HPDE6-E6E7 (cell line): ENCODE results near the gene SDK1.
"Not testable (repeated sequence)": the region's sequence is repeated elsewhere in the genome, so short reads cannot be mapped to it uniquely, and the experiment has no call there.

ENCODE experiments used
- DNase-seq: peaks from one replicate; pipeline ENCODE4 v3.0.0; 2011; ENCODE audit warnings: missing footprints; ENCODE audit errors: extremely low spot score

SDK1 gene

GRCh38 chr7:4220011-4220410 is 919.0 kb downstream of the SDK1 start:
- DNase-seq: no peak

- no peak for DNase-seq
Observed at GRCh38 chr7:4221043-4221442, 920.0 kb downstream of the SDK1 start.

GRCh38 chr7:4222676-4223075 is 921.6 kb downstream of the SDK1 start:
- no peak for DNase-seq

- no peak for DNase-seq
Observed at GRCh38 chr7:4225361-4225771, 924.3 kb downstream of the SDK1 start.

GRCh38 chr7:4225881-4226523 is 925.0 kb downstream of the SDK1 start:
- no peak for DNase-seq

- DNase-seq: no peak
Observed at GRCh38 chr7:4226524-4226882, 925.5 kb downstream of the SDK1 start.

- no peak for DNase-seq
Observed at GRCh38 chr7:4227105-4228010, 926.3 kb downstream of the SDK1 start.

- no peak for DNase-seq
Observed at GRCh38 chr7:4230352-4230751, 929.3 kb downstream of the SDK1 start.

GRCh38 chr7:4233146-4233545 is 932.1 kb downstream of the SDK1 start:
- no peak for DNase-seq

- DNase-seq: no peak
Observed at GRCh38 chr7:4233621-4234497, 932.8 kb downstream of the SDK1 start.

GRCh38 chr7:4234498-4234855 is 933.4 kb downstream of the SDK1 start:
- DNase-seq: no peak

GRCh38 chr7:4234886-4235285 is 933.8 kb downstream of the SDK1 start:
- DNase-seq: no peak

- DNase-seq: no peak
Observed at GRCh38 chr7:4235596-4235995, 934.5 kb downstream of the SDK1 start.

GRCh38 chr7:4236389-4236788 is 935.3 kb downstream of the SDK1 start:
- DNase-seq: no peak

GRCh38 chr7:4236873-4237272 is 935.8 kb downstream of the SDK1 start:
- DNase-seq: not testable (repeated sequence)

GRCh38 chr7:4237296-4238235 is 936.5 kb downstream of the SDK1 start:
- no peak for DNase-seq

GRCh38 chr7:4238861-4239260 is 937.8 kb downstream of the SDK1 start:
- no peak for DNase-seq

- no peak for DNase-seq
Observed at GRCh38 chr7:4240042-4240441, 939.0 kb downstream of the SDK1 start.

GRCh38 chr7:4240520-4241303 is 939.7 kb downstream of the SDK1 start:
- DNase-seq: no peak

- no peak for DNase-seq
Observed at GRCh38 chr7:4241304-4241612, 940.2 kb downstream of the SDK1 start.

- DNase-seq: no peak
Observed at GRCh38 chr7:4241791-4242190, 940.7 kb downstream of the SDK1 start.
